ENCODE results near the gene ITGB7. TPM values are rescaled to one million over a fixed set of nuclear protein-coding genes. Genes with fewer than 3 reads are reported as not detected.
A peak's percentile ranks its signal among the peaks of the same experiment; 100 is the strongest.

Gene ITGB7
- total and polyA plus RNA-seq, 9 of the 15 experiments (the other 6 are each of a cell fraction or from before 2014, with no cell fraction given) = 0.06 to 2.0 (median 0.67) TPM

DNA sequence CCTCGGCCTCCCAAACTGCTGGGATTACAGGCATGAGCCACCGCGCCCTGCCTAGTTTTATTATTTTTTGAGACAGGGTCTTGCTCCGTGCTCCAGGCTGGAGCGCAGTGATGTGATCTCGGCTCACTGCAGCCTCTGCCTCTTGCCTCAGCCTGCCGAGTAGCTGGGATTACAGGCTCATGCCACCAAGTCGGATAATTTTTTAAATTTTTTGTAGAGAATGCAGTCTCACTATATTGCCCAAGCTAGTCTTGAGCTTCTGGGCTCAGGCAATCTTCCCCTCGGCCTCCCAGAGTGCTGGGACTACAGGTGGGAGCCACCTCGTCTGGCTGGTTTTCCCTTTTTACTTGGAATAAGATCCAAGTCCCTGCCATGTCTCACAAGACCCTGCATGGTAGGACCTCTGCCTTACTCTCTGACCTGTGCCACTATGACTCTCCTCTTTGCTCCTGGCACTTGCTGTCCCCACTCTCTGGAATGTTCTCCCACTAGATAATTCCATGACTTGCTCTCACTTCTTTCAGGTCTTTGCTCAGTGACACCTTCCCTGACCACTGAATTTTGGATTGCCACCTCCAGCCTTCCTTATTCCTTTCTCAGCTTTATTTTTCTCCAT, 32.7 kb upstream of the ITGB7 start:
- peak overlapping the region; percentile 61 for H2AFZ ChIP-seq (ENCODE audit: low read depth, low read length)
- no peak overlapping the region for H3K4me3 ChIP-seq
- ChIA-PET POLR2A (interaction anchor here (0.6 kb wide), 1 partner anchor 212 kb away, joined by 3 read pairs; no protein-coding TSS in a partner anchor), CTCF (ENCODE audit: low intra/inter-chr PET ratio) (no interaction called here)
- BruUV-seq (replicated peaks) = no TSS peak
- FAIRE-seq (no peak), ATAC-seq (no peak), DNase-seq (ENCODE audit: extremely low read depth in 1 of 4, low spot score in 3 of 4) (no peak)
- intact Hi-C loops (cut with micrococcal nuclease) = no loop called here
- H3K36me3 ChIP-seq (ENCODE audit: control insufficient read depth, insufficient read depth, low read length) = no peaks in the 10 kb centered on the region
- H3K9ac ChIP-seq (ENCODE audit: insufficient read depth in 1 of 2, low read depth in 2 of 2, low read length in 2 of 2) = no peak overlapping the region
- in situ Hi-C loops (cut with MboI) = no loop called here
- WGBS (ENCODE audit: insufficient coverage, low coverage, missing lambda C conversion rate) = 66% methylated on average over 8 of the region's 10 CpGs
- H3K27me3 ChIP-seq (ENCODE audit: control insufficient read depth in 2 of 2, insufficient read depth in 2 of 2, low read length in 2 of 2) = no peaks in the 10 kb centered on the region
- H3K4me2 ChIP-seq (ENCODE audit: insufficient read depth, low read length) = no peak overlapping the region
- H3K4me1 ChIP-seq (replicated peaks in 1 of 2; ENCODE audit: control insufficient read depth in 2 of 2, insufficient read depth in 2 of 2, low read length in 2 of 2) = peaks cover 9 to 21% of the 10 kb centered on the region in 2 experiments; a peak in 4 of 5 replicates
- H3K79me2 ChIP-seq (ENCODE audit: control insufficient read depth, insufficient read depth, low read length) = no peaks in the 10 kb centered on the region
- H4K20me1 ChIP-seq (replicated peaks; ENCODE audit: control insufficient read depth, insufficient read depth, low read length) = no peaks in the 10 kb centered on the region
- H3K9me1 ChIP-seq (ENCODE audit: control insufficient read depth, insufficient read depth, low read length) = no peaks in the 10 kb centered on the region
- H3K27ac ChIP-seq (ENCODE audit: extremely low read depth, low read depth, low read length) = no peak overlapping the region
- no peaks in the 10 kb centered on the region for H3K9me3 ChIP-seq (replicated peaks; ENCODE audit: control insufficient read depth, insufficient read depth, low read depth, low read length)
- TF ChIP-seq ZNF668 (CRISPR knock-in tag; IDR thresholded peaks at IDR 0.05) (no peak), U2AF2 (optimal IDR thresholded peaks at IDR 0.05; ENCODE audit: low read depth, low read length) (no peak), ZNF436 (CRISPR knock-in tag; IDR thresholded peaks at IDR 0.05) (no peak), ETV5 (CRISPR knock-in tag; IDR thresholded peaks at IDR 0.05; ENCODE audit: low read depth) (no peak), CHCHD3 (CRISPR knock-in tag; IDR thresholded peaks at IDR 0.05) (no peak), MBD1 (CRISPR knock-in tag; IDR thresholded peaks at IDR 0.05) (no peak)
- TF ChIP-seq, protein P1, sequence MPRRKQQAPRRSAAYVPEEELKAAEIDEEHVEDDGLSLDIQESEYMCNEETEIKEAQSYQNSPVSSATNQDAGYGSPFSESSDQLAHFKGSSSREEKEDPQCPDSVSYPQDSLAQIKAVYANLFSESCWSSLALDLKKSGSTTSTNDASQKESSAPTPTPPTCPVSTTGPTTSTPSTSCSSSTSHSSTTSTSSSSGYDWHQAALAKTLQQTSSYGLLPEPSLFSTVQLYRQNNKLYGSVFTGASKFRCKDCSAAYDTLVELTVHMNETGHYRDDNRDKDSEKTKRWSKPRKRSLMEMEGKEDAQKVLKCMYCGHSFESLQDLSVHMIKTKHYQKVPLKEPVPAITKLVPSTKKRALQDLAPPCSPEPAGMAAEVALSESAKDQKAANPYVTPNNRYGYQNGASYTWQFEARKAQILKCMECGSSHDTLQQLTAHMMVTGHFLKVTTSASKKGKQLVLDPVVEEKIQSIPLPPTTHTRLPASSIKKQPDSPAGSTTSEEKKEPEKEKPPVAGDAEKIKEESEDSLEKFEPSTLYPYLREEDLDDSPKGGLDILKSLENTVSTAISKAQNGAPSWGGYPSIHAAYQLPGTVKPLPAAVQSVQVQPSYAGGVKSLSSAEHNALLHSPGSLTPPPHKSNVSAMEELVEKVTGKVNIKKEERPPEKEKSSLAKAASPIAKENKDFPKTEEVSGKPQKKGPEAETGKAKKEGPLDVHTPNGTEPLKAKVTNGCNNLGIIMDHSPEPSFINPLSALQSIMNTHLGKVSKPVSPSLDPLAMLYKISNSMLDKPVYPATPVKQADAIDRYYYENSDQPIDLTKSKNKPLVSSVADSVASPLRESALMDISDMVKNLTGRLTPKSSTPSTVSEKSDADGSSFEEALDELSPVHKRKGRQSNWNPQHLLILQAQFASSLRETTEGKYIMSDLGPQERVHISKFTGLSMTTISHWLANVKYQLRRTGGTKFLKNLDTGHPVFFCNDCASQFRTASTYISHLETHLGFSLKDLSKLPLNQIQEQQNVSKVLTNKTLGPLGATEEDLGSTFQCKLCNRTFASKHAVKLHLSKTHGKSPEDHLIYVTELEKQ (CRISPR knock-in tag; IDR thresholded peaks at IDR 0.05) = no peak
- TF ChIP-seq, protein P2, sequence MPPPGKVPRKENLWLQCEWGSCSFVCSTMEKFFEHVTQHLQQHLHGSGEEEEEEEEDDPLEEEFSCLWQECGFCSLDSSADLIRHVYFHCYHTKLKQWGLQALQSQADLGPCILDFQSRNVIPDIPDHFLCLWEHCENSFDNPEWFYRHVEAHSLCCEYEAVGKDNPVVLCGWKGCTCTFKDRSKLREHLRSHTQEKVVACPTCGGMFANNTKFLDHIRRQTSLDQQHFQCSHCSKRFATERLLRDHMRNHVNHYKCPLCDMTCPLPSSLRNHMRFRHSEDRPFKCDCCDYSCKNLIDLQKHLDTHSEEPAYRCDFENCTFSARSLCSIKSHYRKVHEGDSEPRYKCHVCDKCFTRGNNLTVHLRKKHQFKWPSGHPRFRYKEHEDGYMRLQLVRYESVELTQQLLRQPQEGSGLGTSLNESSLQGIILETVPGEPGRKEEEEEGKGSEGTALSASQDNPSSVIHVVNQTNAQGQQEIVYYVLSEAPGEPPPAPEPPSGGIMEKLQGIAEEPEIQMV (tag; conservative IDR thresholded peaks at IDR 0.05; ENCODE audit: low read depth) = no peak
- TF ChIP-seq, protein P3, sequence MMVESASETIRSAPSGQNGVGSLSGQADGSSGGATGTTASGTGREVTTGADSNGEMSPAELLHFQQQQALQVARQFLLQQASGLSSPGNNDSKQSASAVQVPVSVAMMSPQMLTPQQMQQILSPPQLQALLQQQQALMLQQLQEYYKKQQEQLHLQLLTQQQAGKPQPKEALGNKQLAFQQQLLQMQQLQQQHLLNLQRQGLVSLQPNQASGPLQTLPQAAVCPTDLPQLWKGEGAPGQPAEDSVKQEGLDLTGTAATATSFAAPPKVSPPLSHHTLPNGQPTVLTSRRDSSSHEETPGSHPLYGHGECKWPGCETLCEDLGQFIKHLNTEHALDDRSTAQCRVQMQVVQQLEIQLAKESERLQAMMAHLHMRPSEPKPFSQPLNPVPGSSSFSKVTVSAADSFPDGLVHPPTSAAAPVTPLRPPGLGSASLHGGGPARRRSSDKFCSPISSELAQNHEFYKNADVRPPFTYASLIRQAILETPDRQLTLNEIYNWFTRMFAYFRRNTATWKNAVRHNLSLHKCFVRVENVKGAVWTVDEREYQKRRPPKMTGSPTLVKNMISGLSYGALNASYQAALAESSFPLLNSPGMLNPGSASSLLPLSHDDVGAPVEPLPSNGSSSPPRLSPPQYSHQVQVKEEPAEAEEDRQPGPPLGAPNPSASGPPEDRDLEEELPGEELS (CRISPR knock-in tag; IDR thresholded peaks at IDR 0.05; ENCODE audit: borderline replicate concordance) = no peak
- TF ChIP-seq, protein P4, sequence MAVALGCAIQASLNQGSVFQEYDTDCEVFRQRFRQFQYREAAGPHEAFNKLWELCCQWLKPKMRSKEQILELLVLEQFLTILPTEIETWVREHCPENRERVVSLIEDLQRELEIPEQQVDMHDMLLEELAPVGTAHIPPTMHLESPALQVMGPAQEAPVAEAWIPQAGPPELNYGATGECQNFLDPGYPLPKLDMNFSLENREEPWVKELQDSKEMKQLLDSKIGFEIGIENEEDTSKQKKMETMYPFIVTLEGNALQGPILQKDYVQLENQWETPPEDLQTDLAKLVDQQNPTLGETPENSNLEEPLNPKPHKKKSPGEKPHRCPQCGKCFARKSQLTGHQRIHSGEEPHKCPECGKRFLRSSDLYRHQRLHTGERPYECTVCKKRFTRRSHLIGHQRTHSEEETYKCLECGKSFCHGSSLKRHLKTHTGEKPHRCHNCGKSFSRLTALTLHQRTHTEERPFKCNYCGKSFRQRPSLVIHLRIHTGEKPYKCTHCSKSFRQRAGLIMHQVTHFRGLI (CRISPR knock-in tag; IDR thresholded peaks at IDR 0.05) = no peak
